GM23338 (cell line): Measurements from ENCODE around the gene CELA1. TPM values are rescaled to one million over a fixed set of nuclear protein-coding genes. Genes with fewer than 3 reads are reported as not detected.

Experiments
- ATAC-seq: fragments of 200-7000 bp; cut with Tn5 transposase; 3 replicates; pipeline ENCODE4 v1.9.1; 2020
- DNase-seq: peaks from one replicate; pipeline ENCODE4 v3.0.0-alpha.2; 2015; ENCODE audit warnings: low spot score
- H2AFZ ChIP-seq: fragments of 200-600 bp; sonication (generic); 2 replicates; pipeline ENCODE4 v1.8.0; 2016; ENCODE audit warnings: antibody characterized with exemption, mild to moderate bottlenecking, moderate library complexity
- H3F3A ChIP-seq: fragments of 200-600 bp; sonication (generic); replicated peaks from 2 replicates; pipeline ENCODE4 v1.8.0; 2017; ENCODE audit warnings: antibody characterized with exemption, mixed run types, low read depth
- H3K27ac ChIP-seq: fragments of 200-600 bp; sonication (generic); 2 replicates; pipeline ENCODE4 v1.6.1; 2016; ENCODE audit warnings: low read depth
- H3K27me3 ChIP-seq: fragments of 200-600 bp; sonication (generic); 2 replicates; pipeline ENCODE4 v1.8.0; 2016; ENCODE audit warnings: mild to moderate bottlenecking, mixed run types, moderate library complexity; ENCODE audit not compliant: insufficient read depth
- H3K36me3 ChIP-seq: fragments of 200-600 bp; sonication (generic); 2 replicates; pipeline ENCODE4 v1.8.0; 2016; ENCODE audit warnings: mild to moderate bottlenecking; ENCODE audit not compliant: insufficient read depth
- H3K4me1 ChIP-seq: fragments of 200-600 bp; sonication (generic); 2 replicates; pipeline ENCODE4 v1.8.0; 2016; ENCODE audit warnings: mild to moderate bottlenecking, moderate library complexity; ENCODE audit not compliant: insufficient read depth
- H3K4me2 ChIP-seq: fragments of 200-600 bp; sonication (generic); 2 replicates; pipeline ENCODE4 v1.7.1; 2017; ENCODE audit warnings: mixed run types
- H3K4me3 ChIP-seq: fragments of 200-600 bp; sonication (generic); 2 replicates; pipeline ENCODE4 v1.6.1; 2016; ENCODE audit warnings: mixed run types
- H3K79me2 ChIP-seq: fragments of 200-600 bp; sonication (generic); replicated peaks from 2 replicates; pipeline ENCODE4 v1.8.0; 2017; ENCODE audit warnings: mild to moderate bottlenecking; ENCODE audit not compliant: insufficient read depth
- H3K9me2 ChIP-seq: fragments of 200-600 bp; sonication (generic); 2 replicates; pipeline ENCODE4 v1.8.0; 2017; ENCODE audit not compliant: insufficient read depth
- H4K20me1 ChIP-seq: fragments of 200-600 bp; sonication (generic); replicated peaks from 2 replicates; pipeline ENCODE4 v1.8.0; 2017; ENCODE audit warnings: mild to moderate bottlenecking; ENCODE audit not compliant: insufficient read depth
- H3K27ac Mint-ChIP-seq: 2 replicates; pipeline ENCODE4 v1.8.0; 2020; ENCODE audit warnings: inconsistent platforms, mild to moderate bottlenecking, moderate library complexity, mixed read lengths
- H3K27me3 Mint-ChIP-seq: 3 replicates; pipeline ENCODE4 v1.8.0; 2022; ENCODE audit warnings: low read depth, mild to moderate bottlenecking, moderate library complexity, mixed read lengths, inconsistent platforms; ENCODE audit not compliant: insufficient read depth, poor library complexity
- H3K36me3 Mint-ChIP-seq: 3 replicates; pipeline ENCODE4 v1.8.0; 2021; ENCODE audit warnings: low read depth, mild to moderate bottlenecking, inconsistent platforms, moderate library complexity, mixed read lengths
- H3K4me1 Mint-ChIP-seq: 3 replicates; pipeline ENCODE4 v1.8.0; 2020; ENCODE audit warnings: mild to moderate bottlenecking, inconsistent platforms, mixed read lengths
- H3K4me3 Mint-ChIP-seq: 3 replicates; pipeline ENCODE4 v1.8.0; 2021; ENCODE audit warnings: moderate library complexity, mild to moderate bottlenecking, inconsistent platforms, mixed read lengths
- H3K9me3 Mint-ChIP-seq: 3 replicates; pipeline ENCODE4 v1.8.0; 2020; ENCODE audit warnings: moderate library complexity, mild to moderate bottlenecking, inconsistent platforms, mixed read lengths
- CREB1 ChIP-seq: fragments of 250-450 bp; sonication (Bioruptor Pico); IDR thresholded peaks from 2 replicates; pipeline ENCODE4 v1.5.0; 2020; ENCODE audit warnings: low read depth, mild to moderate bottlenecking, moderate library complexity
- CTCF ChIP-seq, 2 experiments: fragments of 200-600 bp in 1 of 2; sonication (generic) in 1 of 2; conservative IDR thresholded peaks; 2 replicates each; pipeline versions ENCODE4 v1.5.1 to v1.6.1; 2016 to 2017; ENCODE audit warnings: antibody characterized with exemption in 2 of 2, low read depth in 2 of 2, mild to moderate bottlenecking in 2 of 2, moderate library complexity in 1 of 2
- ETS1 ChIP-seq: IDR thresholded peaks from 2 replicates; pipeline ENCODE4 v1.6.1; 2016; ENCODE audit warnings: antibody characterized with exemption
- EZH2 ChIP-seq: fragments of 200-600 bp; sonication (generic); IDR thresholded peaks from one replicate; pipeline ENCODE4 v1.8.0; 2017; ENCODE audit warnings: antibody characterized with exemption, mild to moderate bottlenecking, low read depth; ENCODE audit not compliant: unreplicated experiment
- EZH2phosphoT487 ChIP-seq: fragments of 200-600 bp; sonication (generic); IDR thresholded peaks from one replicate; pipeline ENCODE4 v1.8.1; 2018; ENCODE audit warnings: antibody characterized with exemption; ENCODE audit not compliant: unreplicated experiment
- JUNB ChIP-seq: IDR thresholded peaks from one replicate; pipeline ENCODE4 v1.6.1; 2016; ENCODE audit warnings: antibody characterized with exemption; ENCODE audit not compliant: unreplicated experiment
- NANOG ChIP-seq: IDR thresholded peaks from 2 replicates; pipeline ENCODE4 v1.6.1; 2016; ENCODE audit warnings: antibody characterized with exemption, borderline replicate concordance
- POLR2AphosphoS5 ChIP-seq: IDR thresholded peaks from 2 replicates; pipeline ENCODE4 v1.6.1; 2016; ENCODE audit warnings: antibody characterized with exemption, low read depth
- REST ChIP-seq: IDR thresholded peaks from one replicate; pipeline ENCODE4 v1.6.1; 2018; ENCODE audit warnings: antibody characterized with exemption; ENCODE audit not compliant: unreplicated experiment
- STAT1 ChIP-seq: IDR thresholded peaks from one replicate; pipeline ENCODE4 v1.6.1; 2016; ENCODE audit warnings: antibody characterized with exemption; ENCODE audit not compliant: unreplicated experiment
- ZNF114 ChIP-seq: fragments of 250-450 bp; sonication (Bioruptor Pico); IDR thresholded peaks from 2 replicates; pipeline ENCODE4 v1.5.0; 2020; ENCODE audit warnings: mild to moderate bottlenecking, moderate library complexity
- ZNF331 ChIP-seq: fragments of 250-450 bp; sonication (Bioruptor Pico); IDR thresholded peaks from 2 replicates; pipeline ENCODE4 v1.5.0; 2020; ENCODE audit warnings: low read depth, mild to moderate bottlenecking, moderate library complexity
- ZNF462 ChIP-seq: fragments of 250-450 bp; sonication (Bioruptor Pico); IDR thresholded peaks from 2 replicates; pipeline ENCODE4 v1.5.0; 2020; ENCODE audit warnings: mild to moderate bottlenecking, moderate library complexity
- polyA plus RNA-seq: library from polyadenylated mRNA; unstranded; fragments of >200 nt; fragmentation: Nextera tagmentation; extraction: Ambion mirVana; gene quantifications from 2 replicates; pipeline ENCODE4 v1.2.1, GENCODE V29; 2016
- total RNA-seq: library from RNA; depleted of rRNA; stranded (reverse); fragments of >200 nt; shearing (Covaris generic); gene quantifications from 2 replicates; pipeline ENCODE4 v1.2.3, GENCODE V29; 2014

The CELA1 gene
- total and polyA plus RNA-seq, 2 experiments from 2014 or later: not detected

- Mint-ChIP-seq H3K36me3 (no peaks in the 10 kb centered on the region), H3K9me3 (no peaks in the 10 kb centered on the region), H3K4me1 (peaks cover 8% of the 10 kb centered on the region), H3K27ac (no peak overlapping the region; the same call in 1 of the 2 replicates), H3K27me3 (peaks cover 3% of the 10 kb centered on the region), H3K4me3 (no peak overlapping the region)
- H2AFZ ChIP-seq: no peak overlapping the region
- DNase-seq (no peak), ATAC-seq (no peak)
- no peak overlapping the region for H3K4me3 ChIP-seq
- H3K4me1 ChIP-seq: no peaks in the 10 kb centered on the region
- no peaks in the 10 kb centered on the region for H3F3A ChIP-seq
- H3K79me2 ChIP-seq: no peaks in the 10 kb centered on the region
- H3K9me2 ChIP-seq: no peaks in the 10 kb centered on the region; the same call in 1 of the 2 replicates
- H4K20me1 ChIP-seq: no peaks in the 10 kb centered on the region
- H3K36me3 ChIP-seq: no peaks in the 10 kb centered on the region
- TF ChIP-seq REST: no peak
- TF ChIP-seq ZNF462 (CRISPR knock-in tag): no peak
- TF ChIP-seq CREB1 (CRISPR knock-in tag): no peak
- TF ChIP-seq STAT1: no peak
- no peak for TF ChIP-seq ZNF114 (CRISPR knock-in tag)
- TF ChIP-seq JUNB: no peak
- TF ChIP-seq EZH2phosphoT487: no peak
- TF ChIP-seq EZH2: no peak
- TF ChIP-seq NANOG: no peak
- no peak for TF ChIP-seq POLR2AphosphoS5
- TF ChIP-seq ZNF331 (CRISPR knock-in tag): no peak
- no peak for TF ChIP-seq CTCF (conservative IDR thresholded peaks at IDR 0.05; ENCODE audit: low read depth in 2 of 2)
- no peak for TF ChIP-seq ETS1
- H3K4me2 ChIP-seq: no peak overlapping the region
- H3K27ac ChIP-seq: no peak overlapping the region
- no peaks in the 10 kb centered on the region for H3K27me3 ChIP-seq
These were observed 3.3 kb downstream of the CELA1 start for GRCh38 chr12:51343201-51343600.
